Testis (tissue), 3 donors: ENCODE data around the gene EPHA4. TPM values are rescaled to one million over a fixed set of nuclear protein-coding genes. Genes with fewer than 3 reads are reported as not detected.

Experiments
- DNase-seq: peaks from one replicate; pipeline ENCODE4 v3.0.0-alpha.2; 2019
- H3K27ac ChIP-seq, 2 donors: fragments of 200-600 bp; sonication (generic); one replicate each; pipeline ENCODE4 v1.5.1; 2019
- H3K27me3 ChIP-seq: fragments of 200-600 bp; sonication (generic); one replicate; pipeline ENCODE4 v1.5.1; 2019
- H3K36me3 ChIP-seq: fragments of 200-600 bp; sonication (generic); one replicate; pipeline ENCODE4 v1.5.1; 2017; ENCODE audit warnings: low read depth; ENCODE audit errors: missing control alignments
- H3K4me1 ChIP-seq: fragments of 200-600 bp; sonication (generic); one replicate; pipeline ENCODE4 v1.5.1; 2019
- H3K4me3 ChIP-seq, 2 donors: fragments of 200-600 bp; sonication (generic); one replicate each; pipeline ENCODE4 v1.5.1; 2017 to 2019
- H3K9me3 ChIP-seq: fragments of 200-600 bp; sonication (generic); one replicate; pipeline ENCODE4 v1.5.1; 2017
- POLR2A ChIP-seq: fragments of 450-650 bp; IDR thresholded peaks from one replicate; pipeline ENCODE4 v1.6.1; 2017; ENCODE audit warnings: antibody characterized with exemption, mild to moderate bottlenecking, moderate library complexity
- WGBS, 2 donors: methylation state at CpG; one replicate each; pipeline ENCODE4 v1.1.5; 2018; 5-methylcytosine and 5-hydroxymethylcytosine counted together
- intact Hi-C: fragments of 100-400 bp; cut with DNase I; formaldehyde crosslinking; loops from one replicate; pipeline ENCODE4 v1.15.1; 2023; ENCODE audit warnings: low total_unique reads
- polyA plus RNA-seq: library from polyadenylated mRNA; stranded (reverse); fragments of 350-450 nt; fragmentation: Illumina TruSeq; extraction: RNeasy Lipid Tissue Mini Kit (QIAGEN cat#74804); gene quantifications from one replicate; pipeline ENCODE4 v1.2.3, GENCODE V29; 2014; ENCODE audit warnings: low read depth, low replicate concordance; ENCODE audit not compliant: insufficient read depth
- total RNA-seq, 2 donors: library from RNA; depleted of rRNA; stranded (reverse); fragments of >200 nt; gene quantifications; one replicate each; pipeline ENCODE4 v1.2.3, GENCODE V29; 2016
- TF ChIP-seq, protein P1 (sequence below), 3 experiments: fragments of 450-650 bp in 2 of 3; fragments of 200-600 bp in 1 of 3; sonication (generic) in 1 of 3; IDR thresholded peaks; one replicate each; pipeline ENCODE4 v1.5.1; 2016 to 2019; ENCODE audit warnings: antibody characterized with exemption in 3 of 3, mild to moderate bottlenecking in 2 of 3, moderate library complexity in 1 of 3

The EPHA4 gene
- total and polyA plus RNA-seq, 3 donors from 2014 or later, result 47.4 to 139 (median 134) TPM

DNA sequence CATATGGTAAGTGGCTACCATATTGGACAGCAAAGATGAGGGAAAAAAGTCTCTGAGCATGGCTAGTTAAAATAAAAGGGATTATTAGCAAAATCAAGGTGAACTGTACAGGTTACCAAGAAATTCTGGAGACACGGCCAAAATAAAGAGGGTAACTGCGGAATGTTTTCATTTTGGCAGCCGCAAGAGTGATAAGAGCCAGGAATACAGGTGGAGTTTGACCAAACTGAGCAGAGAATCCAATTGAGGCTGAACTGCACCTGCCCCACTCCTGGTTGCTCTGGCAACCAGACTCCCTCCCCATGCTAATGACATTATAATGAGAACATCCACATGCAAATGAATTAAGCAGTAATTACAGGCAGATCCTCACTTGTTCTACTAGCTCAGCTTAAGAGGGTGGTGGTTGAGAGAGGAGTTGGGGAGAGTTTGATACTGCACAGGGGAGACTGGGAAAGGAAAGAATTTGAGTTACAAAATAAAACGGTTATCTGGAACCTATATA lies 18.8 kb upstream of the EPHA4 start:
- no peaks in the 10 kb centered on the region for H3K9me3 ChIP-seq
- WGBS, 2 donors, result 82 to 86% methylated on average over 4 of the region's 4 CpGs
- no peaks in the 10 kb centered on the region for H3K36me3 ChIP-seq
- H3K4me1 ChIP-seq, result no peaks in the 10 kb centered on the region
- intact Hi-C loops, result no loop called here
- no peak for TF ChIP-seq POLR2A
- TF ChIP-seq, protein P1, sequence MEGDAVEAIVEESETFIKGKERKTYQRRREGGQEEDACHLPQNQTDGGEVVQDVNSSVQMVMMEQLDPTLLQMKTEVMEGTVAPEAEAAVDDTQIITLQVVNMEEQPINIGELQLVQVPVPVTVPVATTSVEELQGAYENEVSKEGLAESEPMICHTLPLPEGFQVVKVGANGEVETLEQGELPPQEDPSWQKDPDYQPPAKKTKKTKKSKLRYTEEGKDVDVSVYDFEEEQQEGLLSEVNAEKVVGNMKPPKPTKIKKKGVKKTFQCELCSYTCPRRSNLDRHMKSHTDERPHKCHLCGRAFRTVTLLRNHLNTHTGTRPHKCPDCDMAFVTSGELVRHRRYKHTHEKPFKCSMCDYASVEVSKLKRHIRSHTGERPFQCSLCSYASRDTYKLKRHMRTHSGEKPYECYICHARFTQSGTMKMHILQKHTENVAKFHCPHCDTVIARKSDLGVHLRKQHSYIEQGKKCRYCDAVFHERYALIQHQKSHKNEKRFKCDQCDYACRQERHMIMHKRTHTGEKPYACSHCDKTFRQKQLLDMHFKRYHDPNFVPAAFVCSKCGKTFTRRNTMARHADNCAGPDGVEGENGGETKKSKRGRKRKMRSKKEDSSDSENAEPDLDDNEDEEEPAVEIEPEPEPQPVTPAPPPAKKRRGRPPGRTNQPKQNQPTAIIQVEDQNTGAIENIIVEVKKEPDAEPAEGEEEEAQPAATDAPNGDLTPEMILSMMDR (IDR thresholded peaks at IDR 0.05), result no peak
- H3K27me3 ChIP-seq, result no peaks in the 10 kb centered on the region
- no peak overlapping the region for H3K27ac ChIP-seq
- no peak for DNase-seq
- no peak overlapping the region for H3K4me3 ChIP-seq

DNA sequence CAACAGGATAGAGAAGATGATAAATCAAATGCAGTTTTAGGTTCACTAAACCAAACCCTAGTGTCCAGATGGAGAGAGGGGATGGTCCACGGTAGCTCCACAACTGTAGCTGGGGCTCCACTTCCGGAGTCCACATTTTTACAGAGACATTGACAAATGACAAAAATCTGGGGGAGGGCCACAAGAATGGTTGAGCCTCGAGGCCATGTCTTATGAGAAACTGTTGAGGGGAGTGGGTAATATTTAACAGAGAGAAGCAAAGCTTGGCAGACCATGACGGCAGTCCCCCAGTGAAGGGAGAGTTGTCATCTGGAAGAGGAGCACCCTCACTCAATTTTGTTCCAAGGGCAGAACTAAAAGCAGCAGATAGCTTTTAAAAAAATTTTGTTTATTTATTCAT lies 17.6 kb upstream of the EPHA4 start:
- no peaks in the 10 kb centered on the region for H3K4me1 ChIP-seq
- no peak overlapping the region for H3K27ac ChIP-seq
- no peak for DNase-seq
- no peaks in the 10 kb centered on the region for H3K9me3 ChIP-seq
- no peak overlapping the region for H3K4me3 ChIP-seq
- no peaks in the 10 kb centered on the region for H3K36me3 ChIP-seq
- no peak for TF ChIP-seq POLR2A
- TF ChIP-seq, protein P1 (IDR thresholded peaks at IDR 0.05), result no peak
- intact Hi-C loops, result no loop called here
- 72 to 74% methylated on average over 4 of the region's 4 CpGs for WGBS, 2 donors
- H3K27me3 ChIP-seq, result no peaks in the 10 kb centered on the region

DNA sequence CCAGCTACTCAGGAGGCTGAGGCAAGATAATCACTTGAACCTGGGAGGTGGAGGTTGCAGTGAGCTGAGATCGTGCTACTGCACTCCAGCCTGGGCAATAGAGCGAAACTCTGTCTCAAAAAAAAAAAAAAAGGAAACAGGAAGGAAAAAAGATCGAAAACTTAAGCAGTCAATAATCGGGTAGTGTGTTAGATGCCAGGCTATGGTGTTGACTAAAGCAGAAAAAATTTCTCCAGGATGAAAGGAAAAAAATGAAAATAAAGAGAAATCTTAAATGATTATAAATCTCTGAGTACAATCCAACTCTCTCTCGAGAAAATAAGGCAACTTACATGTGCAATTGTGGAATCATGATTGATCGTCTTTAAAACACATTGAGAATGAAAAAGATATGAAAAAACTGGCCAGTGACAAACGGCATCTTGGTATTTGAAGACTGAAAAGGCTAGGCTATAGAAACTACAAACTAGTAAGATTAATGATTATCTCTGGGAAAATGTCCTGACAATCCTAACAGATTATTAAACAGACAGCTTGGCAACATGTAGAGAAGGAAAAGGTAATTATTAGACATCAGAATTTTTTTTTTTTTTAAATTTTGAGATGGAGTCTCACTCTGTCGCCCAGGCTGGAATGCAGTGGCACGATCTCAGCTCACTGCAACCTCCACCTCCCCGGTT lies 16.3 kb upstream of the EPHA4 start:
- no peak for DNase-seq
- H3K4me3 ChIP-seq, result no peak overlapping the region
- intact Hi-C loops, result no loop called here

DNA sequence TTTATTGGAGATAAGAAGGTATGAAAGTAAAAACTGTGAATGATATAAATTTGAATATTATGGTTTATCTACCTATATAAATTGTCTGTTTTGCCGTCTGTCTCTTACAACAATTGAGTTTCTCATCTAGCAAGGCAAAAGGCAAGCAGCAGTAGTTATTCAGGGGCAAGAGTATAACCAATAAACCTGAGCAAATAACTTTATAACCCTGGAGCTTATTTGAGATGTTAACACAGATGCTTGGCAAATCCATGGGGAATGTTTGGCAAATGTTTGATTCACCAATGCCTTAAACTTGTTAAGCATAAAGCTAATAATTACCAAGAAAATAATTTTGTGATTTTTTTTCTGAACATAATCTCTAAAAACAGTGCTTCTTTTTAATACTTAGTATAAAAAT lies 9.9 kb upstream of the EPHA4 start:
- no peak for DNase-seq
- TF ChIP-seq POLR2A, result no peak
- TF ChIP-seq, protein P1 (IDR thresholded peaks at IDR 0.05), result no peak
- 93 to 100% methylated on average over 1 of the region's 1 CpG for WGBS, 2 donors
- H3K27ac ChIP-seq, result no peak overlapping the region
- no peaks in the 10 kb centered on the region for H3K36me3 ChIP-seq
- intact Hi-C loops, result no loop called here
- H3K27me3 ChIP-seq, result no peaks in the 10 kb centered on the region
- no peaks in the 10 kb centered on the region for H3K9me3 ChIP-seq
- no peaks in the 10 kb centered on the region for H3K4me1 ChIP-seq
- no peak overlapping the region for H3K4me3 ChIP-seq

More for the DNA sequence above, 16.3 kb upstream of the EPHA4 start:
- H3K4me1 ChIP-seq, result no peaks in the 10 kb centered on the region
- H3K9me3 ChIP-seq, result no peaks in the 10 kb centered on the region
- H3K27ac ChIP-seq, result no peak overlapping the region
- no peak for TF ChIP-seq POLR2A
- TF ChIP-seq, protein P1 (IDR thresholded peaks at IDR 0.05), result no peak
- H3K36me3 ChIP-seq, result no peaks in the 10 kb centered on the region
- no peaks in the 10 kb centered on the region for H3K27me3 ChIP-seq
- WGBS, 2 donors, result 87 to 92% methylated on average over 10 of the region's 10 CpGs

DNA sequence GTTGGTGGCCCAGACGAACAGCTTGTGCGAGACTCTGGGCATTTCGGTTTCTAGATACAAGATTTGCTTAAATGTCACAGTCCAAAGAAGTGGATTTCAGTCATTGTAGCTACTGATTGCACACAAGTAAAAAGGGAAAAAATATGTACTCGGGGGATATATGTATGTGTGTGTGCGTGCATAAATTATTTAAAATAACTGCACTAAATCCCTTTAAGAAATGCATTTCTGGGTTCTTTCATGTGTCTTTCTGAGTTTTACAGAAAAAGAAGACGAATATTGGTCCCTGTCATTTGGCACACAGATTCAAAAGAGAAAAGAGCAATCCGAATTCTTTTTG lies 2.1 kb upstream of the EPHA4 start:
- no peaks in the 10 kb centered on the region for H3K27me3 ChIP-seq
- H3K4me3 ChIP-seq, result peak overlapping the region; percentile 72 to 73
- H3K9me3 ChIP-seq, result no peaks in the 10 kb centered on the region
- peak overlapping the region; percentile 86 to 91 for H3K27ac ChIP-seq
- H3K36me3 ChIP-seq, result no peaks in the 10 kb centered on the region
- peaks cover 5% of the 10 kb centered on the region for H3K4me1 ChIP-seq
- no peak for TF ChIP-seq POLR2A
- TF ChIP-seq, protein P1 (IDR thresholded peaks at IDR 0.05), result no peak
- DNase-seq, result no peak
- 6 to 13% methylated on average over 7 of the region's 7 CpGs for WGBS, 2 donors
- intact Hi-C loops, result loop anchor here (5.0 kb wide), 1 partner anchor 887 kb away; no protein-coding TSS in a partner anchor
